ENCODE results near the gene TPCN2.

Gene TPCN2

DNA sequence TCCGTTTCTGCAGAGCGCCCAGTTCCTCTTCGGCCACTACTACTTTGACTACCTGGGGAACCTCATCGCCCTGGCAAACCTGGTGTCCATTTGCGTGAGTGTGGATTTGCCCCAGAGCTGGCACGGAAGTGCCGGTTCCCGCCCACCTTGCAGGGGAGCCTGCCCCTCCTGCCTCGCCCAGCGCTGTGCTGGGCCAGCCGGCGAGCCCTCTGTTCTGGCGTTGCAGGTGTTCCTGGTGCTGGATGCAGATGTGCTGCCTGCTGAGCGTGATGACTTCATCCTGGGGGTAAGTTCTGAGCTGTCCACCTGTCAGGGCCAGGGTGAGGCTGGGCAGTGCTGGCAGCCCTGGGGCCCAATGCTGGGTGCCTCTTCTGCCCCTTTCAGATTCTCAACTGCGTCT lies 29.8 kb downstream of the TPCN2 start:
- no peak for DNase-seq

DNA sequence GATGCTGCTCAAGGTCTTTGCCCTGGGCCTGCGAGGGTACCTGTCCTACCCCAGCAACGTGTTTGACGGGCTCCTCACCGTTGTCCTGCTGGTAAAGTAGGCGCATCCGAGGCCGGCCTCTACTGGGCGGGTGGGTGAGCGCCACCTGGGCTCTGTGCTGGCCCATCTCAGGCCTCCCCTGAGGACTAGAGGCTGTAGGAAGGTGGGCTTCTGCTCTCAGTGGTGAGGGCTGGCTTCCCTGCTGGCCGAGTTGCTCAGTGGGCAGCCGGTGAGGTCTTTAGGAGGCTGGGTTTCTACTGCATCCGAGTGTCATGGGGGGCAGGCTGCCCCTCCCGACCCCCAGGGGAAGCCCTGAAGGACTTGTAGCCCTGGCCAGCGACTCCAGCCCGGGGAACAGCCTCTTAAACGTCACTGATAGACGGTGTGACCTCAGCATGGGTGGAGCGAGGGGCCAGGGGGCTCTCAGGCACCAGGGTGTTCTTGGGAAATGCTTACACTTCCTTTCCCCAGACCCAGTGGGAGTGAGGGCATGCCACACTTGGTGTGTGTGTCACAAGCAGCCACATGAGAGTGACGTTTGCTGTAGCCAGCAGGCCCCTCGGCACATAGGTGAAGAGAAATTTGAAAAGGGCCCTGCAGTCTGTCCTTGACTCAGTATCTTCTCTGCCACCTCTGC lies 30.3 kb downstream of the TPCN2 start:
- no peak for DNase-seq

GRCh38 chr11:69079661-69080256 lies 31.0 kb downstream of the TPCN2 start:
- no peak for DNase-seq

DNA sequence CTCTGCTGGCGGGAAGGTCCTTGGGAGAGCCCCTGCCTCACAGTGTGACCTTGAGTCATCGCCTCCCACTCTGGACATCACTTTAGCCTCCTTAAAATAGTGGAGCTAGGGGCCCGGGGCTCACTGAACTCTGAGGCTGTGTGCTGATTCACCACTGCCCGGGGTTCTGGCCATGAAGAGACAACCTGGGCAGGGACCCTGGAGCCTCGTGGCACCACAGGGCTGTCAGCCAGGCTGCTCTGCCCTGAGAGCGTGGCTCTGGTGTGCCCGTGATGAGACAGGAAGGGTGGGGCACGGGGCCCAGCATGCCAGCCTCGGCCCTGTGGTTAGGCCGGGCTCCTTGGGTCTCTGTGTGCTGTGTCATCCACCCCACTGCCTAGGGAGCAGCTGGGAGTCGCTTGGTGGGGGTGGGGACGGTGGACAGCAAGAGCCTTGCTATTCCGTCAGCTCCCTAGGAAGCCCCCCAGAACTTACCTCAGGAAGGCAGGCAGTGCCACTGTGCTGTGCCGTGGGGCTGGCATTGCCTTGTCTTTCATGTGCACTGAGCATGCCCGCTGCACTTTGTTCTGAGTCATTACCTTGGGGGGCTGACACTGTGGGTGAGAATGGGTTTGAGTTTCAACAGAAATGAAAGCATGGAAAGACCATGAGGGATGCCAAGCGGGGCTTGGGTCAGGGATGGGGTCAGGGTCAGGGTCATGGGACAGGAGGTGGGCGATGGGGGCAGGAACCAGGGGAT lies 31.7 kb downstream of the TPCN2 start:
- no peak for DNase-seq

DNA sequence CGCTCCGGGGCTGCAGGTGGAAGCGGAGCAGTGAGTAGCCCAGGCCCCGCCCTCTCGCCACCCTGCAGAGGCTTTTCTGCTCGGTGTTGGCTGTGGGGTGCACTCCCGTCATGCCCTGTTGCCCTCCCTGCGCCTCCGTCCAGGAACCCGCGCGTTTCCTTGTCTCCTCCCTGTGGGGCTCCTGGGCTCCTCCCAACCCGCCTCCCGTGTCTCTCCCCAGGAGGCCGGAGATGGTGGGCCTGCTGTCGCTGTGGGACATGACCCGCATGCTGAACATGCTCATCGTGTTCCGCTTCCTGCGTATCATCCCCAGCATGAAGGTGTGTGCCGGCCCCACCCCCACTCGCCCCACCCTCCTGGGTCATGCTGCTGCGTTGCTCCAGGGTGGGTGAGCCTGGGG lies 32.4 kb downstream of the TPCN2 start:
- DNase-seq: no peak

- no peak for DNase-seq
These were observed 35.0 kb downstream of the TPCN2 start for GRCh38 chr11:69083531-69084247.

DNA sequence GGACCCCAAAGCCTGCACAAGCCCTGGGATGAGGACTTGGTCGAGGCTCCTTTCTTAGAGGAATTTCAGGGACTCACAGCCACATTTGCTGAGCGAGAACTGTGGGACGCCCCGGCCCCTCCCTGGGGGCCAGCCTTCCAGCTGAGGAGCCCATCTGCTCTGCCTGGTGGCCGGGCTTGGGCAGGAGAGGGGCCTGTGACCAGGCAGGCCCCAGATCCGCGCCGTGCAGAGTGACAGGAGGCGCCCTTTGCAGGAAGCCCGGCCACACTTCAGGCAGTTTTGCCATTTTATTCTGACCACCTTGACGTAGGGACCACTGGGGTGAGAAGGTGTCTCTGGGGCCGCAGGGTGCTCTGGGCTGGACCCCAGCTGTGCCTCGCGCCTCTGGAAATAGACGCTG lies 35.6 kb downstream of the TPCN2 start:
- DNase-seq: no peak

- no peak for DNase-seq
These were observed 36.9 kb downstream of the TPCN2 start for GRCh38 chr11:69085490-69086095.

GRCh38 chr11:69086152-69087132 lies 37.7 kb downstream of the TPCN2 start:
- DNase-seq: no peak

GRCh38 chr11:69087133-69087524 lies 38.4 kb downstream of the TPCN2 start:
- no peak for DNase-seq

GRCh38 chr11:69087811-69088210 lies 39.1 kb downstream of the TPCN2 start:
- no peak for DNase-seq

- peak; percentile 33 to 42 for DNase-seq
These were observed 40.0 kb downstream of the TPCN2 start for GRCh38 chr11:69088676-69089146.

- DNase-seq: no peak
These were observed 40.5 kb downstream of the TPCN2 start for GRCh38 chr11:69089258-69089657.

GRCh38 chr11:69091638-69092165 lies 43.0 kb downstream of the TPCN2 start:
- DNase-seq: no peak

DNA sequence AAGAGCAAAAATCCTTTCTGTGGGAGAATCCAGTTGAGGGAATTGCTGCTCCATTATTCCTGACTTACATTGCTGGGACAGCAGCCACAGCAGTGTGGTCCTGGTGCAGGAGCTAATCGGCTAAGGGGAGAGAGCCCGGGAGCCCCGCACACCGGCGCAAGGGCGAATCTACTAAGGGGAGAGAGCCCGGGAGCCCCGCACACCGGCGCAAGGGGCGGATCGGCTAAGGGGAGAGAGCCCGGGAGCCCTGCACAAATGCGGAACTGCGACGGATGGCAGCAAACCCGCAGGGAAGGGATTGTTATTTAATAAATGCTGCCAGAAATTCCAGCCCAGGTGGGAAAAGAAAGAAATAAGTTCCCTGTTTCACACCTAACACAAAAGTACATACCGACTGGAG lies 43.5 kb downstream of the TPCN2 start:
- DNase-seq: no peak

GRCh38 chr11:69093106-69093505 lies 44.4 kb downstream of the TPCN2 start:
- DNase-seq: no peak

GRCh38 chr11:69094111-69094914 lies 45.6 kb downstream of the TPCN2 start:
- no peak for DNase-seq

DNA sequence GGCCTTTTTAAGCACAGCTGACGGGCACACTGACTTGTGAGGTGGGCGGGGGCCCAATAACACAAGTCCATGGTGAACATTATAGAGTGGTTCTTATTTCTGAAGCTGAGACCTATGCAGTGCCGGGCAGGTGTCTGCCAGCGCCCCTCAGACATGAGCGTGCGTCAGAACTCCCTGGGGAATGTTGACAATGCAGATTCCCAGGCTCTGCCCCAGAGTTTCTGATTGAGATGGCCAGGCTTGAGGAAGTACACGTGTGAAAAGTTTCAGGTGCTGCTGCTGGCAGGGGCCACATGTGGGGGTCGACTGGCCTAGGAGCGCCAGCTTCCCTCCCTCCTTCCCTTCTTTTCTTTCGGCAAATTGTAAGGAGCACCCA lies 46.2 kb downstream of the TPCN2 start:
- no peak for DNase-seq

GRCh38 chr11:69095300-69095699 lies 46.6 kb downstream of the TPCN2 start:
- no peak for DNase-seq

DNA sequence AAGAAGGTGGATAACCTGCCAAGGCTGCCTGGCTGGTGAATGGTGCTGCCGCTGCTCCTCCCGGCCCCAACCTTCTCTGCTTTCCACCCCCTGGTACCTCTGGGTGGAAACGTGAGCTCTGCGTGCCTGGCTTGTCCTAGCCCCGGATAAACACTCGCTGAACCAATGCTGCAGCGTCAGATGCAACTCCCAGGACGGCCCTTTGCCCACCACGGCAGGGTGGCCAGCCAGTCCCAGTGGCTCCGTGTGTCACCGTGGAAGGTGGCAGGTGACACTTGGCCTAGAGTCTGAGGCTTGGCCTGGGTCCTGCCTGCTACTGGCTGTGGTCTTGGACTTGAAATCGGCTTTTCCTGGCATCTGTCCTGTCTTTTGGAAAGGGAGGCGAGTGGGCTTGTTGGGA lies 47.7 kb downstream of the TPCN2 start:
- no peak for DNase-seq

- DNase-seq: no peak
These were observed 48.5 kb downstream of the TPCN2 start for GRCh38 chr11:69097263-69097662.

Data from NCI-H1930 (cell line).